WERI-Rb-1 (cell line): ENCODE measurements around the gene NR1H4.
"Not testable (repeated sequence)": the region's sequence is repeated elsewhere in the genome, so short reads cannot be mapped to it uniquely, and the experiment has no call there.

Experiments used
- DNase-seq: peaks from one replicate; pipeline ENCODE4 v3.0.0-alpha.2; 2020
- H3K27ac ChIP-seq: fragments of 250-450 bp; sonication (Bioruptor Pico); 2 replicates; pipeline ENCODE4 v1.5.1; 2020; ENCODE audit warnings: mild to moderate bottlenecking, moderate library complexity
- H3K27me3 ChIP-seq: fragments of 250-450 bp; sonication (Bioruptor Pico); 2 replicates; pipeline ENCODE4 v1.5.1; 2021; ENCODE audit warnings: mild to moderate bottlenecking, low read depth, moderate library complexity; ENCODE audit not compliant: insufficient read depth, severe bottlenecking
- H3K36me3 ChIP-seq: fragments of 250-450 bp; sonication (Bioruptor Pico); 2 replicates; pipeline ENCODE4 v1.5.1; 2020; ENCODE audit warnings: mild to moderate bottlenecking, moderate library complexity
- H3K4me3 ChIP-seq: 2 replicates; pipeline ENCODE4 v1.5.1; 2011; ENCODE audit warnings: low read depth, mild to moderate bottlenecking, control low read depth, low read length
- H3K9me3 ChIP-seq: fragments of 250-450 bp; sonication (Bioruptor Pico); 2 replicates; pipeline ENCODE4 v1.5.1; 2021; ENCODE audit warnings: mild to moderate bottlenecking, moderate library complexity; ENCODE audit not compliant: severe bottlenecking
- TF ChIP-seq, protein P1 (sequence below): IDR thresholded peaks from 2 replicates; pipeline ENCODE4 v1.5.1; 2011; ENCODE audit warnings: low read depth, mild to moderate bottlenecking, control low read depth, inconsistent platforms, low read length

The NR1H4 gene

DNA sequence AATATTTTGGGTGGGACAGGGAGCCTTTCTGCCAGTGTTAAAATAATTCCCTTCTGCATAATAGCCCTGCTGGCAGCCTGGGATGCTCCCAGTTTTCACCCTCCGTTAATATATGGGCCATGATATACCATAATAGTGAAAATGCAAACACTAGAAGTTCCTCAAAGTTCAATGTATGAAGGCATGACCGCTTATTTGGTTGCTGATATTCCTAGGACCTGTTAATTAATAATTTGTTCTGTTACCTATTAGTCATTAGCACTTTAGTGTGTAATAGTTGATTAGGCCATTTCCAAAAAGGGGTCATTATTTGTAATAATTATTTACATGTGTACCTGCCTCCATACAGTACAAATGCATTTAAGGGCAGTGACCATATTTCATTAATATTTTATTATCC, 20.4 kb downstream of the NR1H4 start:
- H3K9me3 ChIP-seq: no peaks in the 10 kb centered on the region

GRCh38 chr12:100494538-100494937, 20.9 kb downstream of the NR1H4 start:
- no peak overlapping the region for H3K27ac ChIP-seq
- no peaks in the 10 kb centered on the region for H3K36me3 ChIP-seq
- DNase-seq: no peak
- no peaks in the 10 kb centered on the region for H3K9me3 ChIP-seq
- TF ChIP-seq, protein P1, sequence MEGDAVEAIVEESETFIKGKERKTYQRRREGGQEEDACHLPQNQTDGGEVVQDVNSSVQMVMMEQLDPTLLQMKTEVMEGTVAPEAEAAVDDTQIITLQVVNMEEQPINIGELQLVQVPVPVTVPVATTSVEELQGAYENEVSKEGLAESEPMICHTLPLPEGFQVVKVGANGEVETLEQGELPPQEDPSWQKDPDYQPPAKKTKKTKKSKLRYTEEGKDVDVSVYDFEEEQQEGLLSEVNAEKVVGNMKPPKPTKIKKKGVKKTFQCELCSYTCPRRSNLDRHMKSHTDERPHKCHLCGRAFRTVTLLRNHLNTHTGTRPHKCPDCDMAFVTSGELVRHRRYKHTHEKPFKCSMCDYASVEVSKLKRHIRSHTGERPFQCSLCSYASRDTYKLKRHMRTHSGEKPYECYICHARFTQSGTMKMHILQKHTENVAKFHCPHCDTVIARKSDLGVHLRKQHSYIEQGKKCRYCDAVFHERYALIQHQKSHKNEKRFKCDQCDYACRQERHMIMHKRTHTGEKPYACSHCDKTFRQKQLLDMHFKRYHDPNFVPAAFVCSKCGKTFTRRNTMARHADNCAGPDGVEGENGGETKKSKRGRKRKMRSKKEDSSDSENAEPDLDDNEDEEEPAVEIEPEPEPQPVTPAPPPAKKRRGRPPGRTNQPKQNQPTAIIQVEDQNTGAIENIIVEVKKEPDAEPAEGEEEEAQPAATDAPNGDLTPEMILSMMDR: no peak
- H3K27me3 ChIP-seq: no peaks in the 10 kb centered on the region
- no peak overlapping the region for H3K4me3 ChIP-seq

More for the DNA sequence above, 20.4 kb downstream of the NR1H4 start:
- TF ChIP-seq, protein P1: no peak
- DNase-seq: no peak
- no peaks in the 10 kb centered on the region for H3K36me3 ChIP-seq
- no peak overlapping the region for H3K4me3 ChIP-seq
- no peak overlapping the region for H3K27ac ChIP-seq
- no peaks in the 10 kb centered on the region for H3K27me3 ChIP-seq

DNA sequence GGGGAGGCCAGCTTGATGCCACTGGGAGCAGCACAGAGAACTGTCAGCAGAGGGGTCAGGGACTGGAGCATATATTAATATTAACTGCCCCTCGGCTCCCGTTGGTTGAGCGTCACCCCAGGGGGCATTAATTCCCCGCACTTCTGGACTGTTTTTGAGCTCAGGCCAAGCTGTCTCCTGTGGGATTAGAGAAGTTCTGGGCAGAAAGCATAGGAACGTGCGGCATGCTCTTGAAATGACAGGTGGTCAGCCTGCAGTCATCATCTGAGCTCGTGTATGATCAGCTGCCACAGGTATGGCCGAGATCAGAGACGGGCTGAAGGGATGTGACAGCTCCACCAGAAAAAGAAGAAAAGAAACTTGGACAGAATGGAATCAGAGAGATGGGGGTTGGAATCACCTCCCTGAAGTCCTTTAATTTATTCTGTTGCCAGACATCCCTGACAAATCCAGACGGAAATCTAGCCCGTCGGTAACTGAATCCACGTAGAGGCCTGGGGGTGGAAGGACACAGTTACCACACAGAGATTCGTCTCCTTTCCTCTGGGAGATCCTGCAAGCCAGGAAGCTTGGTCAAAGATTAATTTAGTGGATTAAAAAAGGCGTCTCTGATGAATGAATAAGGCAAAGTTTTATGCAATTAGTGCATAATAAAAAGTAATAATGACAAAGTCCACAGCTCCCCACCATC, 23.6 kb downstream of the NR1H4 start:
- Histone ChIP-seq H3K27me3 (no peaks in the 10 kb centered on the region), H3K27ac (no peak overlapping the region), H3K4me3 (no peak overlapping the region), H3K36me3 (no peaks in the 10 kb centered on the region), H3K9me3 (no peaks in the 10 kb centered on the region)
- TF ChIP-seq, protein P1: no peak
- DNase-seq: peak; percentile 56

DNA sequence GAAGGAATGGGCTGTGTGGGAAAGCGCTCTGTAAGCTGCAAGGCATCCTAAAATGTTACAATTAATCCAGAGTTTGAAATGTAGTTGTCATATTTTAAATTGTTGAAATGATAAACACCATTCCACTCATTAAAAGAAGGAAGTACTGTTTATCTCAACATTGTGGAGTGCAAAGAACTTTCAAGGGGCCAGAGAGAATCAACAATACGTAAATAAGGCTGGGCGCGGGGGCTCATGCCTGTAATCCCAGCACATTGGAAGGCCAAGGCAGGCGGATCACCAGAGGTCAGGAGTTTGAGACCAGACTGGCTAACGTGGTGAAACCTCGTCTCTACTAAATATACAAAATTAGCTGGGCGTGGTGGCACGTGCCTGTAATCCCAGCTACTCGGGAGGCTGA, 24.5 kb downstream of the NR1H4 start:
- H3K36me3 ChIP-seq: no peaks in the 10 kb centered on the region
- TF ChIP-seq, protein P1: no peak
- no peak overlapping the region for H3K4me3 ChIP-seq
- no peaks in the 10 kb centered on the region for H3K27me3 ChIP-seq
- no peak overlapping the region for H3K27ac ChIP-seq
- DNase-seq: no peak
- no peaks in the 10 kb centered on the region for H3K9me3 ChIP-seq

- Histone ChIP-seq H3K27me3 (no peaks in the 10 kb centered on the region), H3K27ac (no peak overlapping the region), H3K4me3 (no peak overlapping the region), H3K9me3 (no peaks in the 10 kb centered on the region), H3K36me3 (no peaks in the 10 kb centered on the region)
- no peak for DNase-seq
- TF ChIP-seq, protein P1: no peak
Observed at GRCh38 chr12:100499416-100499815, 25.8 kb downstream of the NR1H4 start.

DNA sequence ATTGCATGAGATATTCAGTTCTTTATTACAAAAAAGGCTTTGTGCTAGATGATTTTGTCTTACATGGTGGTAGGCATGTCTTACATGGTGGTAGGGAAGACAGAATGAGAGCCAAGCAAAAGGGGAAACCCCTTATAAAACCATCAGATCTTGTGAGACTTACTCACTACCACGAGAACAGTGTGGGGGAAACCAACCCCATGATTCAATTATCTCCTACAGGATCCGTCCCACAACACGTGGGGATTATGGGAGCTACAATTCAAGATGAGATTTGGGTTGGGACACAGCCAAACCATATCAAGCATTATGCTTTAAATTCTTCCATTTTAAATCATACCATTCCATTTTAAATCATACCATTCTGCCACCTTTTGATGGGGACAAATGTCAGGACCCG, 29.1 kb downstream of the NR1H4 start:
- H3K9me3 ChIP-seq, DNase-seq, H3K27ac ChIP-seq, H3K36me3 ChIP-seq, H3K4me3 ChIP-seq, H3K27me3 ChIP-seq: not testable (repeated sequence)
